Cerebellar nuclear complex (tissue), 1 donor: ENCODE data around the gene CATSPERB.
"Not testable (repeated sequence)": the region's sequence is repeated elsewhere in the genome, so short reads cannot be mapped to it uniquely, and the experiment has no call there.

ENCODE experiments used
- DNase-seq, 2 experiments: peaks; one replicate each; lab custom pipeline; 2025; lab: John Stamatoyannopoulos, UW

Gene CATSPERB

GRCh38 chr14:91731986-91732385, at the start of gene CATSPERB:
Gene CATSPERB (minus strand): TSS chr14:91732086. CDS start chr14:91729479, 2,607 bp downstream.
- DNase-seq = no peak

GRCh38 chr14:91780452-91780851, 48.6 kb upstream of the CATSPERB start:
- no peak for DNase-seq

GRCh38 chr14:91778217-91778616, 46.3 kb upstream of the CATSPERB start:
- no peak for DNase-seq

- no peak for DNase-seq
Observed at GRCh38 chr14:91774140-91775096, 42.5 kb upstream of the CATSPERB start.

GRCh38 chr14:91770185-91770584, 38.3 kb upstream of the CATSPERB start:
- DNase-seq = no peak

GRCh38 chr14:91755570-91756295, 23.8 kb upstream of the CATSPERB start:
- no peak for DNase-seq

GRCh38 chr14:91754819-91755218, 22.9 kb upstream of the CATSPERB start:
- DNase-seq = no peak

- no peak for DNase-seq
Observed at GRCh38 chr14:91754185-91754584, 22.3 kb upstream of the CATSPERB start.

- no peak for DNase-seq
Observed at GRCh38 chr14:91753501-91754128, 21.7 kb upstream of the CATSPERB start.

- no peak for DNase-seq
Observed at GRCh38 chr14:91752961-91753360, 21.1 kb upstream of the CATSPERB start.

GRCh38 chr14:91751719-91752118, 19.8 kb upstream of the CATSPERB start:
- no peak for DNase-seq

- DNase-seq = no peak
Observed at GRCh38 chr14:91750634-91751198, 18.8 kb upstream of the CATSPERB start.

GRCh38 chr14:91749868-91750267, 18.0 kb upstream of the CATSPERB start:
- DNase-seq = no peak

- no peak for DNase-seq
Observed at GRCh38 chr14:91748049-91748448, 16.2 kb upstream of the CATSPERB start.

- DNase-seq = no peak
Observed at GRCh38 chr14:91745344-91745743, 13.5 kb upstream of the CATSPERB start.

- DNase-seq = no peak
Observed at GRCh38 chr14:91744068-91744480, 12.2 kb upstream of the CATSPERB start.

GRCh38 chr14:91743305-91743653, 11.4 kb upstream of the CATSPERB start:
- DNase-seq = no peak

- DNase-seq = no peak
Observed at GRCh38 chr14:91742621-91743304, 10.9 kb upstream of the CATSPERB start.

- DNase-seq = not testable (repeated sequence)
Observed at GRCh38 chr14:91739867-91740266, 8.0 kb upstream of the CATSPERB start.

GRCh38 chr14:91737619-91738018, 5.7 kb upstream of the CATSPERB start:
- no peak for DNase-seq

GRCh38 chr14:91732859-91733477, 1.1 kb upstream of the CATSPERB start:
- DNase-seq = no peak
